ENCODE data around the gene CUX1.
"Not testable (repeated sequence)": the region's sequence is repeated elsewhere in the genome, so short reads cannot be mapped to it uniquely, and the experiment has no call there.

Gene CUX1

GRCh38 chr7:101814991-101815825, 2.2 kb upstream of the CUX1 start:
- Mint-ChIP-seq H3K4me1 (ENCODE audit: low read depth) (peaks cover 34% of the 10 kb centered on the region), H3K36me3 (ENCODE audit: low read depth) (peaks cover 2% of the 10 kb centered on the region), H3K27me3 (peaks cover 2% of the 10 kb centered on the region), H3K27ac (peak overlapping the region; percentile 86), H3K9me3 (no peaks in the 10 kb centered on the region), H3K4me3 (peak overlapping the region; percentile 81)
- peak; percentile 82 for DNase-seq

GRCh38 chr7:101815826-101816594, 1.4 kb upstream of the CUX1 start:
- Mint-ChIP-seq H3K9me3 (no peaks in the 10 kb centered on the region), H3K36me3 (ENCODE audit: low read depth) (peaks cover 2% of the 10 kb centered on the region), H3K4me1 (ENCODE audit: low read depth) (peaks cover 34% of the 10 kb centered on the region), H3K4me3 (peak overlapping the region; percentile 80), H3K27me3 (peaks cover 2% of the 10 kb centered on the region), H3K27ac (peak overlapping the region; percentile 81)
- DNase-seq, result peak; percentile 81

GRCh38 chr7:101816595-101817470, 593 bp upstream of the CUX1 start:
- DNase-seq, result peak; percentile 66
- Mint-ChIP-seq H3K36me3 (ENCODE audit: low read depth) (peaks cover 2% of the 10 kb centered on the region), H3K4me1 (ENCODE audit: low read depth) (peaks cover 34% of the 10 kb centered on the region), H3K27ac (no peak overlapping the region), H3K4me3 (peak overlapping the region; percentile 51), H3K9me3 (no peaks in the 10 kb centered on the region), H3K27me3 (no peaks in the 10 kb centered on the region)

- H3K4me3 Mint-ChIP-seq, result peak overlapping the region; percentile 80
- no peaks in the 10 kb centered on the region for H3K27me3 Mint-ChIP-seq
- no peak overlapping the region for H3K27ac Mint-ChIP-seq
- peaks cover 37% of the 10 kb centered on the region for H3K4me1 Mint-ChIP-seq (ENCODE audit: low read depth)
- no peak for DNase-seq
- H3K9me3 Mint-ChIP-seq, result no peaks in the 10 kb centered on the region
- peaks cover 2% of the 10 kb centered on the region for H3K36me3 Mint-ChIP-seq (ENCODE audit: low read depth)
Measured at GRCh38 chr7:101818287-101819071, 1.1 kb downstream of the CUX1 start.

- no peak for DNase-seq
- no peaks in the 10 kb centered on the region for H3K9me3 Mint-ChIP-seq
- H3K27me3 Mint-ChIP-seq, result no peaks in the 10 kb centered on the region
- H3K4me1 Mint-ChIP-seq (ENCODE audit: low read depth), result peaks cover 37% of the 10 kb centered on the region
- H3K27ac Mint-ChIP-seq, result no peak overlapping the region
- H3K4me3 Mint-ChIP-seq, result no peak overlapping the region
- peaks cover 2% of the 10 kb centered on the region for H3K36me3 Mint-ChIP-seq (ENCODE audit: low read depth)
Measured at GRCh38 chr7:101819183-101819582, 1.8 kb downstream of the CUX1 start.

GRCh38 chr7:101819913-101820522, 2.6 kb downstream of the CUX1 start:
- Mint-ChIP-seq H3K27me3 (no peaks in the 10 kb centered on the region), H3K9me3 (no peaks in the 10 kb centered on the region), H3K4me1 (ENCODE audit: low read depth) (peaks cover 31% of the 10 kb centered on the region), H3K27ac (no peak overlapping the region), H3K4me3 (no peak overlapping the region), H3K36me3 (ENCODE audit: low read depth) (no peaks in the 10 kb centered on the region)
- no peak for DNase-seq

GRCh38 chr7:101820703-101821102, 3.3 kb downstream of the CUX1 start:
- H3K9me3 Mint-ChIP-seq, result no peaks in the 10 kb centered on the region
- H3K36me3 Mint-ChIP-seq (ENCODE audit: low read depth), result no peaks in the 10 kb centered on the region
- no peak for DNase-seq
- H3K4me3 Mint-ChIP-seq, result no peak overlapping the region
- H3K4me1 Mint-ChIP-seq (ENCODE audit: low read depth), result peaks cover 33% of the 10 kb centered on the region
- no peak overlapping the region for H3K27ac Mint-ChIP-seq
- no peaks in the 10 kb centered on the region for H3K27me3 Mint-ChIP-seq

GRCh38 chr7:101822632-101823031, 5.2 kb downstream of the CUX1 start:
- peaks cover 36% of the 10 kb centered on the region for H3K4me1 Mint-ChIP-seq (ENCODE audit: low read depth)
- H3K36me3 Mint-ChIP-seq (ENCODE audit: low read depth); DNase-seq; H3K4me3 Mint-ChIP-seq; H3K27me3 Mint-ChIP-seq; H3K27ac Mint-ChIP-seq; H3K9me3 Mint-ChIP-seq: not testable (repeated sequence)

- Mint-ChIP-seq H3K27ac (no peak overlapping the region), H3K4me3 (no peak overlapping the region), H3K4me1 (ENCODE audit: low read depth) (peaks cover 33% of the 10 kb centered on the region), H3K9me3 (no peaks in the 10 kb centered on the region), H3K36me3 (ENCODE audit: low read depth) (peaks cover 4% of the 10 kb centered on the region), H3K27me3 (no peaks in the 10 kb centered on the region)
- no peak for DNase-seq
Measured at GRCh38 chr7:101823096-101823495, 5.7 kb downstream of the CUX1 start.

GRCh38 chr7:101823596-101823995, 6.2 kb downstream of the CUX1 start:
- Mint-ChIP-seq H3K27me3 (no peaks in the 10 kb centered on the region), H3K4me1 (ENCODE audit: low read depth) (peaks cover 33% of the 10 kb centered on the region), H3K9me3 (no peaks in the 10 kb centered on the region), H3K36me3 (ENCODE audit: low read depth) (peaks cover 6% of the 10 kb centered on the region), H3K27ac (no peak overlapping the region), H3K4me3 (no peak overlapping the region)
- DNase-seq, result no peak

- peaks cover 6% of the 10 kb centered on the region for H3K36me3 Mint-ChIP-seq (ENCODE audit: low read depth)
- no peaks in the 10 kb centered on the region for H3K9me3 Mint-ChIP-seq
- H3K4me1 Mint-ChIP-seq (ENCODE audit: low read depth), result peaks cover 30% of the 10 kb centered on the region
- no peak for DNase-seq
- H3K4me3 Mint-ChIP-seq, result no peak overlapping the region
- no peaks in the 10 kb centered on the region for H3K27me3 Mint-ChIP-seq
- H3K27ac Mint-ChIP-seq, result no peak overlapping the region
Measured at GRCh38 chr7:101824440-101824839, 7.0 kb downstream of the CUX1 start.

GRCh38 chr7:101826081-101826835, 8.8 kb downstream of the CUX1 start:
- Mint-ChIP-seq H3K9me3 (no peaks in the 10 kb centered on the region), H3K27me3 (no peaks in the 10 kb centered on the region), H3K27ac (no peak overlapping the region), H3K4me1 (ENCODE audit: low read depth) (peaks cover 26% of the 10 kb centered on the region), H3K36me3 (ENCODE audit: low read depth) (peaks cover 9% of the 10 kb centered on the region), H3K4me3 (no peak overlapping the region)
- no peak for DNase-seq
